ENCODE data around the gene RBP3.

Gene RBP3

DNA sequence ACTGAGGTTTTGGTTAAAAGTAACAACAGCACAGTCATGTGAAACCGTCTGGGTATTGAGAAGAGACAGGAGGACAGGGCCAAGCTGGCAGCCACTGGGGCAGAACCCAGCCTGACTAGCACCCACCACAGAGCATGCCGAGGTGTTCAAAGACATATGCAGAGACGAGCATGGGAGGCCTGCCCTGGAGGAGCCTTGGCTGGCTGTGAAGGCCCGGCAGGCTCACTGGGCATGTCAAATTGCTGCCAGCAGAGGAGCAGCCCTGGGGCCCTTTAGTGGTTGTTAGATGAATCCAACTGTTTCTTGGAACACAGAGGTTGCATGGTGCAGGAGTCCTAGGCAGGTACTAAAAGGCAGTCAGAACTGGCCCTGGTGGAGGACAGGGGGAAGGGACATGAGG lies 30.9 kb upstream of the RBP3 start (continued):
- TF ChIP-seq, protein P1, sequence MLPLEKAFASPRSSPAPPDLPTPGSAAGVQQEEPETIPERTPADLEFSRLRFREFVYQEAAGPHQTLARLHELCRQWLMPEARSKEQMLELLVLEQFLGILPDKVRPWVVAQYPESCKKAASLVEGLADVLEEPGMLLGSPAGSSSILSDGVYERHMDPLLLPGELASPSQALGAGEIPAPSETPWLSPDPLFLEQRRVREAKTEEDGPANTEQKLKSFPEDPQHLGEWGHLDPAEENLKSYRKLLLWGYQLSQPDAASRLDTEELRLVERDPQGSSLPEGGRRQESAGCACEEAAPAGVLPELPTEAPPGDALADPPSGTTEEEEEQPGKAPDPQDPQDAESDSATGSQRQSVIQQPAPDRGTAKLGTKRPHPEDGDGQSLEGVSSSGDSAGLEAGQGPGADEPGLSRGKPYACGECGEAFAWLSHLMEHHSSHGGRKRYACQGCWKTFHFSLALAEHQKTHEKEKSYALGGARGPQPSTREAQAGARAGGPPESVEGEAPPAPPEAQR (tag by site-specific recombination; IDR thresholded peaks at IDR 0.05), result no peak
- TF ChIP-seq KLF8 (tag by site-specific recombination; IDR thresholded peaks at IDR 0.05) (no peak), HOXA7 (CRISPR knock-in tag; IDR thresholded peaks at IDR 0.05; ENCODE audit: borderline replicate concordance) (no peak), ZNF529 (tag by site-specific recombination; IDR thresholded peaks at IDR 0.05; ENCODE audit: insufficient replicate concordance) (no peak), FEZF1 (tag by site-specific recombination; IDR thresholded peaks at IDR 0.05) (no peak), ZNF571 (tag by site-specific recombination; IDR thresholded peaks at IDR 0.05) (no peak), ZNF830 (tag by site-specific recombination; IDR thresholded peaks at IDR 0.05; ENCODE audit: low read depth) (no peak), ZBTB17 (tag by site-specific recombination; IDR thresholded peaks at IDR 0.05) (no peak)
- TF ChIP-seq, protein P2, sequence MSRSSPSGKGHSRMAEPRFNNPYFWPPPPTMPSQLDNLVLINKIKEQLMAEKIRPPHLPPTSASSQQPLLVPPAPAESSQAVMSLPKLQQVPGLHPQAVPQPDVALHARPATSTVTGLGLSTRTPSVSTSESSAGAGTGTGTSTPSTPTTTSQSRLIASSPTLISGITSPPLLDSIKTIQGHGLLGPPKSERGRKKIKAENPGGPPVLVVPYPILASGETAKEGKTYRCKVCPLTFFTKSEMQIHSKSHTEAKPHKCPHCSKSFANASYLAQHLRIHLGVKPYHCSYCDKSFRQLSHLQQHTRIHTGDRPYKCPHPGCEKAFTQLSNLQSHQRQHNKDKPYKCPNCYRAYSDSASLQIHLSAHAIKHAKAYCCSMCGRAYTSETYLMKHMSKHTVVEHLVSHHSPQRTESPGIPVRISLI (tag by site-specific recombination; IDR thresholded peaks at IDR 0.05), result no peak

DNA sequence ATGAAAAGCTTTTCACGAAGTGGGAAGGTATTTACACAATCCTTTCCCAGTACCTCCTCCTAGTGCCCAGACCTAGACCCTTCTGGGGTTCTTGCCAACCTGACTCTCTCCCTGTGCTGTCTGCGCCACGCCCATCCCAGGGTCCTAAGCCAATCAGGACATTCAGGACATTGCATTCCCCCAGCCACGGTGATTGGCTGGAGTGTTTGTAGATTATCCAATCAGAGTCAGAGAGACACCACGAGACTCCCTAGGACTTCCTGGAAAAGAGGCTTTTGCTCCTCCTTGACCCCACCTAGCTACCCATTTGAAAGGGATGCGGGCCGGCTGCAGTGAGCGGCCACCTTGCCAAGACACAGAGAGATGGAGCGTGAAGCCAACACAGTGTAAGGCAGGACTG lies 29.5 kb upstream of the RBP3 start:
- H3K36me3 ChIP-seq (ENCODE audit: control insufficient read depth in 2 of 2, insufficient read depth in 1 of 2, low read length in 2 of 2), result no peaks in the 10 kb centered on the region
- no peaks in the 10 kb centered on the region for H3K9me3 ChIP-seq (ENCODE audit: control insufficient read depth, insufficient read depth, low read depth, low read length)
- no peak overlapping the region for H3K4me3 ChIP-seq (ENCODE audit: low read depth, low read length)
- TF ChIP-seq ZNF311 (tag by site-specific recombination; IDR thresholded peaks at IDR 0.05; ENCODE audit: borderline replicate concordance), result no peak
- TF ChIP-seq ZNF391 (tag by site-specific recombination; IDR thresholded peaks at IDR 0.05; ENCODE audit: borderline replicate concordance, low read depth), result no peak
- ChIA-PET CTCF (interaction anchor here (0.5 to 0.8 kb wide), 2 partner anchors 85 to 294 kb away, joined by 3 to 4 read pairs; no protein-coding TSS in a partner anchor), POLR2A (no interaction called here)
- H3K27ac ChIP-seq (ENCODE audit: extremely low read depth, low read depth, low read length), result no peak overlapping the region
- H3K4me1 ChIP-seq (ENCODE audit: control insufficient read depth, insufficient read depth, low read length), result no peaks in the 10 kb centered on the region

DNA sequence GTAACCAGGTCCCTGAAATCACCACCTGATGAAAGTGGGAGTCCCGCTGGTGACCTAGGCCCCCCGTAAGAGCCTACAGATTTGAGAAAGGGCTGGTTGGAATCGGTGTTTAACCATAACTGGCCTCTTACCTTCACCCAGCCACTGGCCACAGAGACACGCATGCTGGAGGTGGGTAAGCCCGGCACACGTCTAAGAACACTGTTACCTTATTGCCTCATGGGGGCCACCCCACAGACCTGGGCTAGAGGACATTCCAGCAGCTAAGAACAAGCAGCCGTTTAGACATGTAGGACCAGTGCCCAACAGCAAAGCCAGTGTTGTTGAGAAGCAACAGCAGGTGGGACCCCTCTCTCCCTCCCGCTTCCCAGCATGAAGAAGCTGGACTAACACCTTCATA lies 28.4 kb upstream of the RBP3 start:
- no peak overlapping the region for H3K4me3 ChIP-seq (ENCODE audit: low read depth, low read length)
- H3K9me3 ChIP-seq (ENCODE audit: control insufficient read depth, insufficient read depth, low read depth, low read length), result no peaks in the 10 kb centered on the region
- H3K36me3 ChIP-seq (ENCODE audit: control insufficient read depth in 2 of 2, insufficient read depth in 1 of 2, low read length in 2 of 2), result no peaks in the 10 kb centered on the region
- no peak for TF ChIP-seq OVOL3 (tag by site-specific recombination; IDR thresholded peaks at IDR 0.05)
- TF ChIP-seq WT1 (tag by site-specific recombination; IDR thresholded peaks at IDR 0.05), result no peak
- no peak for TF ChIP-seq ZNF837 (tag by site-specific recombination; IDR thresholded peaks at IDR 0.05)
- no peak for TF ChIP-seq ZNF660 (tag by site-specific recombination; IDR thresholded peaks at IDR 0.05)
- no peak for TF ChIP-seq GLIS2 (tag by site-specific recombination; IDR thresholded peaks at IDR 0.05)
- TF ChIP-seq GLI4 (tag by site-specific recombination; IDR thresholded peaks at IDR 0.05), result no peak
- no peak for TF ChIP-seq ZNF211 (tag by site-specific recombination; IDR thresholded peaks at IDR 0.05; ENCODE audit: low read depth)
- no peak for TF ChIP-seq ZNF114 (tag by site-specific recombination; IDR thresholded peaks at IDR 0.05)
- H3K27ac ChIP-seq (ENCODE audit: extremely low read depth, low read depth, low read length), result no peak overlapping the region
- CTCF ChIA-PET, result interaction anchor here (0.7 to 1.6 kb wide), 2 partner anchors 8 to 42 kb away, joined by 3 to 7 read pairs; no protein-coding TSS in a partner anchor
- POLR2A ChIA-PET, result no interaction called here
- no peaks in the 10 kb centered on the region for H3K4me1 ChIP-seq (ENCODE audit: control insufficient read depth, insufficient read depth, low read length)

DNA sequence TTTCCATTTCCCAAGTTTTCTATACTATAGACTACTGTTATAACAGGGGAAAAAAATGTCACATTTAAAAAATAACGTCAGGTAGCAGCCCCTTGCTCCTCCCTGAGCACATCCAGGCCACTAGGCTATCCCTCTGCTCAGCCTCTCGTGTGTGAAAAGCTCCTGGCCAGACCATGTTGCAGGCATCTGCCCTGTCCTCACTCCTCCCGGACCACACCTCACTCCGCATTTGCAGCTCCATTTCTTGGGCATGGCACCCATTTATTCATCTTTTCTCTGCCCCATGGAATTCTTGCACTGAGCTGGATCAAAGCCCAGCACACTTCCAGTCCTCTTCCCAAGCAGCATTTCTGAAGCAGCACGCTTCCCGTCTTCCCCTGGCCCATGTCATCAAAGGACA lies 27.4 kb upstream of the RBP3 start:
- Histone ChIP-seq H3K36me3 (ENCODE audit: control insufficient read depth in 2 of 2, insufficient read depth in 1 of 2, low read length in 2 of 2) (no peaks in the 10 kb centered on the region), H3K27ac (ENCODE audit: extremely low read depth, low read depth, low read length) (no peak overlapping the region), H3K9me3 (ENCODE audit: control insufficient read depth, insufficient read depth, low read depth, low read length) (no peaks in the 10 kb centered on the region), H3K4me1 (ENCODE audit: control insufficient read depth, insufficient read depth, low read length) (no peaks in the 10 kb centered on the region), H3K4me3 (ENCODE audit: low read depth, low read length) (no peak overlapping the region)
- ChIA-PET CTCF (interaction anchor here (1.6 kb wide), 1 partner anchor 9 kb away, joined by 7 read pairs; no protein-coding TSS in a partner anchor), POLR2A (no interaction called here)
- TF ChIP-seq ZNF394 (tag by site-specific recombination; IDR thresholded peaks at IDR 0.05; ENCODE audit: borderline replicate concordance) (no peak), ZBTB21 (tag by site-specific recombination; IDR thresholded peaks at IDR 0.05) (no peak)

Measured in HEK293 (cell line).